PC-9 (cell line): ENCODE results near the gene SNX25. TPM values are rescaled to one million over a fixed set of nuclear protein-coding genes. Genes with fewer than 3 reads are reported as not detected.

ENCODE experiments used
- BruUV-seq: library from RNA; stranded (reverse); fragments of 400-500 nt; replicated peaks from 2 replicates; lab custom pipeline; 2021; lab: Mats Ljungman, UMichigan
- CTCF ChIA-PET: fragments of 300-600 bp; sonication (Branson Sonifier 250); formaldehyde crosslinking; loops from one replicate; lab custom pipeline; 2022; ENCODE audit warnings: antibody characterized with exemption; lab: Charles Lee
- POLR2A ChIA-PET: fragments of 300-600 bp; sonication (Branson Sonifier 250); formaldehyde crosslinking; loops from one replicate; lab custom pipeline; 2022; ENCODE audit warnings: antibody characterized with exemption; ENCODE audit not compliant: unreplicated experiment; lab: Charles Lee
- DNase-seq, 2 experiments: peaks; one replicate each; pipeline versions ENCODE4 v3.0.0 to v3.0.0-alpha.2; 2015 to 2022; ENCODE audit warnings: mixed read lengths in 1 of 2
- H2AFZ ChIP-seq: fragments of 200-600 bp; sonication (generic); 2 replicates; pipeline ENCODE4 v1.8.1; 2017; ENCODE audit warnings: antibody characterized with exemption
- H3F3A ChIP-seq: fragments of 200-600 bp; sonication (generic); 2 replicates; pipeline ENCODE4 v1.8.1; 2017; ENCODE audit warnings: antibody characterized with exemption, mild to moderate bottlenecking, low read depth; ENCODE audit not compliant: insufficient read depth
- H3K27ac ChIP-seq: fragments of 200-600 bp; sonication (generic); 2 replicates; pipeline ENCODE4 v1.6.1; 2016; ENCODE audit warnings: mixed run types
- H3K27me3 ChIP-seq: fragments of 200-600 bp; sonication (generic); 2 replicates; pipeline ENCODE4 v1.6.1; 2016; ENCODE audit warnings: low read depth, mixed run types; ENCODE audit not compliant: insufficient read depth
- H3K36me3 ChIP-seq: fragments of 200-600 bp; sonication (generic); 2 replicates; pipeline ENCODE4 v1.6.1; 2016; ENCODE audit warnings: low read depth, mixed run types
- H3K4me1 ChIP-seq: fragments of 200-600 bp; sonication (generic); replicated peaks from 2 replicates; pipeline ENCODE4 v1.6.1; 2016; ENCODE audit warnings: mixed run types; ENCODE audit not compliant: insufficient read depth
- H3K4me2 ChIP-seq: fragments of 200-600 bp; sonication (generic); 2 replicates; pipeline ENCODE4 v1.6.1; 2017; ENCODE audit warnings: mixed run types
- H3K4me3 ChIP-seq: fragments of 200-600 bp; sonication (generic); 2 replicates; pipeline ENCODE4 v1.6.1; 2016; ENCODE audit warnings: mixed run types
- H3K79me2 ChIP-seq: fragments of 200-600 bp; sonication (generic); 2 replicates; pipeline ENCODE4 v1.6.1; 2017; ENCODE audit warnings: low read depth, mixed run types
- H3K9me2 ChIP-seq: fragments of 200-600 bp; sonication (generic); 2 replicates; pipeline ENCODE4 v1.8.1; 2017; ENCODE audit warnings: mild to moderate bottlenecking; ENCODE audit not compliant: insufficient read depth
- H3K9me3 ChIP-seq: fragments of 200-600 bp; sonication (generic); 2 replicates; pipeline ENCODE4 v1.8.1; 2016; ENCODE audit warnings: low read depth; ENCODE audit not compliant: insufficient read depth
- H4K20me1 ChIP-seq: fragments of 200-600 bp; sonication (generic); 2 replicates; pipeline ENCODE4 v1.8.1; 2017; ENCODE audit not compliant: insufficient read depth
- CTCF ChIP-seq: fragments of 200-600 bp; sonication (generic); conservative IDR thresholded peaks from 2 replicates; pipeline ENCODE4 v1.6.1; 2017; ENCODE audit warnings: mixed run types, antibody characterized with exemption, mild to moderate bottlenecking, moderate library complexity
- EZH2 ChIP-seq: fragments of 200-600 bp; sonication (generic); IDR thresholded peaks from 2 replicates; pipeline ENCODE4 v1.8.0; 2017; ENCODE audit warnings: antibody characterized with exemption, low read depth
- intact Hi-C: fragments of 100-400 bp; cut with micrococcal nuclease; formaldehyde crosslinking; loops from one replicate; pipeline ENCODE4 v1.10.0; 2022; ENCODE audit not compliant: unreplicated experiment
- total RNA-seq: library from RNA; stranded (reverse); gene quantifications from 2 replicates; pipeline ENCODE4 v1.2.3, GENCODE V29; 2021

The SNX25 gene
- total RNA-seq, 1 experiment from 2014 or later = 18.0 TPM

- no peaks in the 10 kb centered on the region for H3K9me2 ChIP-seq
- ChIA-PET CTCF (no interaction called here), POLR2A (interaction anchor here (0.7 kb wide), 1 partner anchor 10 kb away, joined by 3 read pairs; no protein-coding TSS in a partner anchor)
- no peak overlapping the region for H3K27ac ChIP-seq
- H3K4me1 ChIP-seq = no peaks in the 10 kb centered on the region
- no peak overlapping the region for H2AFZ ChIP-seq
- no TSS peak for BruUV-seq
- H3K9me3 ChIP-seq = no peaks in the 10 kb centered on the region
- intact Hi-C loops = no loop called here
- H3K4me2 ChIP-seq = no peak overlapping the region
- H3K4me3 ChIP-seq = no peak overlapping the region
- no peak for DNase-seq
- H3F3A ChIP-seq = no peaks in the 10 kb centered on the region
- no peaks in the 10 kb centered on the region for H4K20me1 ChIP-seq
- H3K79me2 ChIP-seq = no peaks in the 10 kb centered on the region
- H3K36me3 ChIP-seq = no peaks in the 10 kb centered on the region
- no peaks in the 10 kb centered on the region for H3K27me3 ChIP-seq
- TF ChIP-seq CTCF (no peak), EZH2 (no peak)
Measured at GRCh38 chr4:185247151-185247550, 37.8 kb downstream of the SNX25 start.

DNA sequence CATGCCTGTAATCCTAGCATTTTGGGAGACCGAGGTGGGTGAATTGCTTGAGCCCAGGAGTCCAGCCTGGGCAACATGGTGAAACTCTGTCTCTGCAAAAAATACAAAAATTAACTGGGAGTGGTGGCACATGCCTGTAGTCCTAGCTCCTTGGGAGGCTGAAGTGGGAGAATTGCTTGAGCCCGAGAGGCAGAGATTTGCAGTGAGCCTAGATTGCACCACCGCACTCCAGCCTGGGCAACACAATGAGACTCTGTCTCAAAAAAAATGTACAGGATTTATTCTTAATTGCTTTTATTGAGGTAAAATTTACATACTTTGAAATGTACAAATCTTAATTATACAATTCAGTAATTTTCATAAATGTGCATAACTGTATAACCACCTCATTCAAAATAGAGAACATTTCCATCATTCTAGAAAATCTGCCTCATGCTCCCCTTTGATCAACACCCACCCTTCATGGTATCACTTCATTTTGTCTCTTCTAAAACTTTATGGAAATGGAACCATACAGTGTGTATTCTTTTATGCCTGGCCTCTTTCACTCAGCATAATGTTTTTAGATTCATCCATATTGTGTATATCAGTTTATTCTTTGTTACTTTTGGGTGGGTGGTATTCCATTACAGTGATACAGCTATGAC, 39.1 kb downstream of the SNX25 start:
- TF ChIP-seq EZH2 (no peak), CTCF (no peak)
- H3K27ac ChIP-seq = no peak overlapping the region
- H3F3A ChIP-seq = no peaks in the 10 kb centered on the region
- H2AFZ ChIP-seq = no peak overlapping the region
- H3K4me3 ChIP-seq = no peak overlapping the region
- ChIA-PET POLR2A (no interaction called here), CTCF (no interaction called here)
- no peaks in the 10 kb centered on the region for H3K9me3 ChIP-seq
- no TSS peak for BruUV-seq
- no peaks in the 10 kb centered on the region for H3K36me3 ChIP-seq
- no peak for DNase-seq
- no peaks in the 10 kb centered on the region for H4K20me1 ChIP-seq
- H3K79me2 ChIP-seq = no peaks in the 10 kb centered on the region
- H3K9me2 ChIP-seq = no peaks in the 10 kb centered on the region
- H3K4me2 ChIP-seq = no peak overlapping the region
- no peaks in the 10 kb centered on the region for H3K27me3 ChIP-seq
- intact Hi-C loops = no loop called here
- H3K4me1 ChIP-seq = no peaks in the 10 kb centered on the region

- no peak overlapping the region for H2AFZ ChIP-seq
- no peaks in the 10 kb centered on the region for H3F3A ChIP-seq
- POLR2A ChIA-PET = no interaction called here
- intact Hi-C loops = no loop called here
- no peak overlapping the region for H3K4me2 ChIP-seq
- H3K27ac ChIP-seq = no peak overlapping the region
- DNase-seq = no peak
- TF ChIP-seq EZH2 = no peak
- TF ChIP-seq CTCF = no peak
- no peaks in the 10 kb centered on the region for H3K9me2 ChIP-seq
- H4K20me1 ChIP-seq = no peaks in the 10 kb centered on the region
- no peaks in the 10 kb centered on the region for H3K9me3 ChIP-seq
- no peaks in the 10 kb centered on the region for H3K4me1 ChIP-seq
- CTCF ChIA-PET = no interaction called here
- no TSS peak for BruUV-seq
- no peaks in the 10 kb centered on the region for H3K36me3 ChIP-seq
- H3K4me3 ChIP-seq = no peak overlapping the region
- no peaks in the 10 kb centered on the region for H3K27me3 ChIP-seq
- H3K79me2 ChIP-seq = no peaks in the 10 kb centered on the region
Measured at GRCh38 chr4:185249105-185249504, 39.7 kb downstream of the SNX25 start.
